ENCODE measurements around the gene TMEM138.

- TF ChIP-seq CTCF (IDR thresholded peaks at IDR 0.05) (peak in 1 of 4 experiments; percentile 4), POLR2A (IDR thresholded peaks at IDR 0.05) (no peak)
Measured at GRCh38 chr11:61384271-61385242, 22.4 kb downstream of the TMEM138 start.
